HG03196 (cell line): Measurements from ENCODE around the gene OSBPL7.
A peak's percentile ranks its signal among the peaks of the same experiment; 100 is the strongest.

ENCODE experiments used
- ATAC-seq: cut with Tn5 transposase; IDR thresholded peaks from one replicate; pipeline ENCODE4 v1.9.1; 2021; ENCODE audit not compliant: unreplicated experiment

Gene OSBPL7

DNA sequence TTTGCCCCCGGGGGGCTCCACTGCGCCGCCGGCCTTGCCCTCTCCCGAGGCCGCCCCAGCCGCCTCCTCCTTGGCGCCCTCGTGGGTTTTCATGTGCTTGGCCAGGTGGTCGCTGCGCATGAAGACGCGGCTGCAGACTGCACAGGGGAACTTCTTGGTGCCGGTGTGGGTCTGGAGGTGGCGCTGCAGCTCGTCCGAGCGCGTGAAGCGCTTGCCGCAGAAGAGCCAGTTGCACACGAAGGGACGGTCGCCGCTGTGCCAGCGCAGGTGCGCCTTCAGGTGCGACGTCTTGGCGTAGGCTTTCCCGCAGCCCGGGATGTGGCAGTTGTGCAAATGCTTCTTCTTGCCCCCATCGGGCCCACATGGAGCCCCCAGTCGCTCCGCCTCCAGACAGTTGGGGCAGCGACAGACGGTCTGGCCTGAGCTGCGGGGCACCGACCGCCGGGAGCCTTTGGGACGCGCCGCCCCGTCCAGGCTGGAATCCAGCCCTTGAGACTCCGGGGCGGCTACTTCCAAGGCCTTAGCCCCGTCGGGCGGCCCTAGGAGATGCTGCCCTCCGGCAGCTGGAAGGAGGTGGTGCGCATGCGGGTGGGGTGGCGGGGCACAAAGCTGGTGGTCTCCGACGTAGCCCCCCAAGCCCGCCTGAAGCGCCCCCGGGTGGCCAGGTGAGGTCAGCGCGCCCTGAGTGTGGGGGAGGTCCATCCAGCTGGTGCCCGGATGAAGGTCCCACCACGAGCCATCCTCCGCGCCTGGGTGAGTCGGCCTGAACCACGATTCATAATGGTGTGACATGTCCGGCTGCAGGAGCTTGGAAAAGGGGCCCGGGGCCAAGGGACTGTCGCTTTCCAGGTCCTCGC, 26.0 kb upstream of the OSBPL7 start:
- no peak for ATAC-seq

DNA sequence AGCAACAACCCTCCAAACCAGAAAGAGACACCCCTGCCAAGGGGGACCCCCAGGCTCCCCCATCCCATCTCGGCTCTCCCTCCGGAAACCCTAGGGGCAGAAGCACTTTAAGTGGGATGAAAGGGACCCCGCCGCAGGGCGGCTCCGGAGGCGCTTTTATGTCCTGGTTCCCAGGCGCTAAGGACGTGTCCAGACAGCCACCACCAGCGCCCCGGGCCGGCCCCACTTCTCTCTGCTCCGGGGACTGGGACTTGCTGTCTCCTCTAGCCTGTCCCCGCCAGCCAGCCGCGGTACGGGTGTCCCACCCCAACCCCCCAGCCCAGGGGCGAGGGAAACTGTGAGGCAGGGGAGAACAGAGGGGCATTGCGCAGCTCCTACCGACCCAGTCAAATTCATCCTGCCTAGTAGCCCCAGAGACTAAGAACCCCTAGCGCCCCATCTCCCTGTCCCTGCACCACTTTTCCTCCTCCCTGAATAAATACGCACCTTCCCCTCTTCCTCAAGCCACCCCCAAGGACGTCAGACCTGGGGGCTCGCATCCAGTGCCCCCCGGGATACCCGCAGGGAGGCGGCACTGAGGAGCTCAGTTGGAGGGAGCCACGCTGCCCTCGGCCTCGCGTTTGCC, 25.2 kb upstream of the OSBPL7 start:
- ATAC-seq: no peak

DNA sequence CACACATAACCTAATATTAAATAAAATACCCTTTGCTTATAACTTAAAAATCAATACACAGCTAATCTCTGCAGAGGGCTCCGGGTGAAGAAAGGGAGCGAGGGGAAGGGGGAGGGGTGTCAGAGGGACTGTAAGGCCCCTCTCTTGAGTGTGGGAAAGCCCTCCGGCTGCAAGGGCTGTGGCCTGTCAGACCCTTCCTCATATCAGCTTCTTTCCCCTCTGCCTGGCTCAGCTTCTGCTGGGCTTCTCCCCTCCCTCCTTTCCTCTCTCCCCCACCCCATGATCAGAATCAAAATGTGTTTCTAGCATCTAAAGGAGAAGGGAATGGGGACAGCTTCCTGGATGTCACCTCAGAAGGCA, 24.1 kb upstream of the OSBPL7 start:
- no peak for ATAC-seq

DNA sequence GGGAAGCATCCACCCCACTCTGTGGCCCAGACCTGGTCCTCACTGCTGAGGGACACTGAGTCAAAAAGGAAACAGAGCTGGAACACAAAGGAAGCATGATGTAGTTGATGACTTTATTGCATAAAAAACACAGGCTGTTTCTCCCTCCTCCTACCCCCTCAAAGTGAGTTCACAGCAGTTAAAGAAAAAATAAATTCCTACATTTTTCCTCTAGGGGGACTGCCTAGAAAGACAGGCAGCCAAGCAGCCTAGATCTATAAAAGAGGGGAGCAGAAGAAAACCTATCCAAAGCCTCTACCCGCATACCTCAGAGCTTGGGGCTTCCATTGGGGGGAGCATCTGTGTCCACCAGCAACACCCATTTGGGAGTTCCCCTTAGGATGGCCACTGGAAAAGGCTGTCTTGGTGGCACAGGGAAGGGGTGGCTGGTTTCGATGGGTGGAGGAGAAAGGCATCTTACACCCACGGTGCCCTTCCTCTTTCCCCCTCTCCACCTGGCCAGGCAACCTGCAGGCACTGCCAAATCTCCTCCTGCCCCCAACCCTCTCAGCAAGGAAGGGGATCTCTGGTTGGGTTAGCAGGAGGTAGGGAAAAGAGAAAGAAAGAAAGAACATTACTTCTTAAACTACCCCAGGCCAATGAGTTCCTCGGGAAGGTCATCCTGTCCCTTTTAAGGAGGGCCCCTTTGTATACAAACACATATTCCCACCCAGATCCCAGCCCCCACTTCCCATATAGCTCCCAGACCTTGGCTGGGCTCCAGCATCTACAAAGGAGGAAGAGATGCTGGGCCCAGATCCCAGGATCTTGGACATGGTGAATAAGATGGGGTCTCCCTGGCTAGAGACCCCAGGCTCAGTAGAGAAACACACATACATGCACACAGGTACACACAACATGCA, 23.5 kb upstream of the OSBPL7 start:
- ATAC-seq: no peak

DNA sequence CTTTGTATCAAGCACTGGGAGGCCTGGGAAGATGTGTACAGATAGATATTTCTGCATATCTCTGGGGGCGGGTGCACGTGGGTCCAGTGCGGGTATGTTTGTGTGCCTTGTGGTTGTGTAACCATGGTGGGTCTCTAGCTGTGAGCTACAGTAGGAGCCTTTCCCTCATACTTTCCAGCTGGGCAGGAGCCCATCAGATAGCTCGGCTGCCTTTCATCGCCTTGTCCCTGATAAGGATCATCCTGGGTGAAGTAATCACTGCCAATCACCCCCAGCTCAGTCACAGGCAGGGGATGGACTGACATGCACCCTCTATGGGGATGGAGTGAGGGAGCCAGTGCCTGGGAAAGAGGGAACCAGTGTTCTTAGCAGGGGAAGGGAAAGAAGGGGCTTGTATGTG, 22.6 kb upstream of the OSBPL7 start:
- ATAC-seq: no peak

DNA sequence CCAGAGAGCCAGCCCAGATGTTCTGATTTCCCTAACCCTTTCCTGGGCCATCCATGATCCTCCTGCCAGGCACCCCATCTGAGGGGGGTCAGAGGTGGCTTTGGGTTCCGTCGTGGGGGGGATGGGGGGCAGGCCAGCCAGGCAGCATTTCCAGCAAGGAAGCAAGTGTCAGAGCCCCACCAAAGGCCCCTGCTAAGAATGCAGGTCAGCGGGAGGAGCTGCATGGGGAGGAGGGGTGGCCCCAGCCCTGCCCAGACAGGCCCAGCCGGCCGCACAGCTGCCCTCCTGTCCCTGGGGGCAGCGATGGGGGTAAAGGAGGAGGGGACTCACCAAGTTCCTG, 21.8 kb upstream of the OSBPL7 start:
- no peak for ATAC-seq

DNA sequence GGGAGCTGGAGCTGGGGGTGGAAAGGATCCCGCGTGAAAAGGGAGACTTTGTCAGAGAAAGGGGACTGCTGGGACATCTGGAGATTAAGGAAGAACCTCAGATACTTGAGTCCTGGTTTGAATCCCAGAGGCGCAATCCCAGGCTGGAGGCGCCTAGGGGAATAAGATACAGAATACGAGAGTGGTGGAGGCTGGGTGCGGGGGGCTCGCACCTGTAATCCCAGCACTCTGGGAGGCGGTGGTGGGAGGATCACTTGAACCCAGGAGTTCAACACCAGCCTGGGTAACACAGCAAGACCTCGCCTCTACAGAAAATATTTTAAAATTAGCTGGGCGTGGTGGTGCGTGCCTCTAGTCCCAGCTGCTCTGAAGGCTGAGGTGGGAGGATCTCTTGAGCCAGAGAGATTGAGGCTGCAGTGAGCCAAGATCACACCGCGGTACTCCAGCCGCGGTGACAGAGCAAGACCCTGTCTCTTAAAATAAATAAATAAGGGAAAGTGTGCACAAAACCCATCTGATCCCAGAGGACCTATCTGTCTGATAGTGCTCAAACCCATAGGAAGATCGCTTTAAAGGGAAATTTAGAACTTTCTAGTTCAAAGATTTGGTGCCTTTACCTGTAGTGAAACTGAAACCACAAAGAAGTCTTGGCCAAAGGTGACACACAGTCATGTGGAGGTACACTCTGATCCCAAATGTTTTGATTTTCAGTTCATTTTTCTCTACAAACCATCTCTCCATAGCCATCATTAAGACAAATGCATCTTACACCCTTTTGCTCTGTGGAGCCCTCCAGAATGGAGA, 20.1 kb upstream of the OSBPL7 start:
- ATAC-seq: no peak

DNA sequence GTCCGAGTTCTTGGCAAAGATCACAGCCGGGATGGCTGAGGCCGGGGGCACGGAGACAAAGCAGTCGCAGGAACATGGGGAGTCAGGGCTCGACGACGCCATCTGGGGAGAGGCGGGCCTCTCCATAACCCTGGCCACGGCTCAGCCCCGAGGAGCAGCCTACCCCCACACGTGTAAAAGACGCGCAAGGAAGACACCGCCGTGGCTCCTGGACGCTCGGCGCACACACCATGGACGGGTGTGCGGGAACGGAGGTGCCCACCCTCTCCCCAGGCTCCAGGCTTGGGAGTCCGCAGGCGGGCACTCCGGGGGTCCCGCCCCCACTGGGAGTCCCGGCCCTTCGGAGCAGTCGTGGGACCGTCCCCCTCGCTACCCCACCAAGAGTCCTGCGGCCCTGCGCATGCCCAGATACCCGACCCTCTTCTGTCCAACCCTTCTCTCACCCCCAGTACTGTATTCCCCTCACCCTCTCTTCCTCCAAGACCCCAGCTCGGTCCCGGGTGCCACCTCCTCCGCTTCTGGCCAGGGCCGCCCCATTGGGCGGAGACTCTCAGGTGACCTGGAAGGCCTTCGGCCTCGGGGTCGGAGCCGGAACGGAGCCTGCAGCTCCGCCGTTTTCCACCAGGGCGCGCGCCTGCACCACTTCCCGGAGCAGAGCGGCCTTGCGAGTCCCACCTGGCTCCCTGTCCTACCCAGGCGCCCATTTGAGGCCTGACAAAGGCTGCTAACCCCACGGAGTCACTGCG, 19.3 kb upstream of the OSBPL7 start, which contains the start of gene SCRN2:
TSS of gene SCRN2 (minus strand) at position 532 of the 746 bp plus-strand sequence. CDS start at position 102, 430 bp downstream.
- ATAC-seq: peak; percentile 75

DNA sequence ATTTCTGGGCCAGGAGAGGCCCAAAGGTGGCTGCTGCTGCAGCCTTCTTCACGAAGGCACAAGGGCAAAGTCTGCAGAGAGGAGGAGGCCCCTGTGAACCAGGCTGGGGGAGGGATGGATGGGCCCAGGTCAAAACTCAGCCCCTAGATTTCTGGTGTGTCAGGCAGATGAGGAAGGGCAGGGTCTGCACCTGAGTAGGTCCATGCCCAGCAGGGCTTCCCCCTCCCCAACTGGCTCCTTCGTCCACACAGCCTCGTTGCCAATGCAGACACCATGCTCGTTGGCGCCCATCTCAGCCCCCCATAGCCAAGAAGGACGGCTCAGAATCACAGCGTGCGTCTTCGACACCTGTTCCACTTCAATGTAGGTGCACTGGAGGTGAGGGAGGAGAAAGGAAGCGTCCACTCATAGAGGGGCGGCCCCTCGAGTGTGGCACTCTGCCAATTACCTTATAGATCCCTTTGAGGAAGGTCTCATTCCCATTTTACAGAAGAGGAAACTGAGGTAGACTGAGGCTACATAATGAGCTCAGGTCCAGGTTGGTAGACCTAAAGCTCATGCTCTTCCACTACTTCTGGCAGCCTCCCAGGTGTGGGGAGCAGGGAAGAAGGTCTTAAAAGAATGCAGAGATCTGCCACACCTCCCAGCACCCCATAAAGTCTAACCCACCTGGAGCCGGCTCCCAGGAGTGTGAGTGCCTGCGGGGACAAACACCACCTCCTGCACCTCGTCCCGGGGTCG, 18.6 kb upstream of the OSBPL7 start:
- no peak for ATAC-seq

DNA sequence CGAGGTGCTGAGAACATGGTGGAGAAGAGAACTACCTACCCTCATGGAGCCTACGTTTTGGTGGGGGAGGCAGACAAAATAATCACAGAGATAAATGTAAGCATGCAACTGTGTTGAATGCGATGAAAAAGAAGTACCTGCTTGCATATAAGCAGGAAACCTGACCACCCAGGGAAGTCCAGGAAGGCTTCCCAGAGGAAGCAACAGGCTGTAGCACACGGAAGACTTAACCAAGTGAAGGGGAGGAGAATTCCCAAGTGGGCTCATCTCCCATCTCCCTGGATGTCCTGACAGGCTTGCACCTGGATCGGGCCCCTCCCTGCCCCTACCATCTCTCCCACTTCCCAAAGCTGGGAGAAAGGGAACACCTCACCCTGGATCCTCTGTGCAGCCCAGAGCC, 17.5 kb upstream of the OSBPL7 start:
- no peak for ATAC-seq

DNA sequence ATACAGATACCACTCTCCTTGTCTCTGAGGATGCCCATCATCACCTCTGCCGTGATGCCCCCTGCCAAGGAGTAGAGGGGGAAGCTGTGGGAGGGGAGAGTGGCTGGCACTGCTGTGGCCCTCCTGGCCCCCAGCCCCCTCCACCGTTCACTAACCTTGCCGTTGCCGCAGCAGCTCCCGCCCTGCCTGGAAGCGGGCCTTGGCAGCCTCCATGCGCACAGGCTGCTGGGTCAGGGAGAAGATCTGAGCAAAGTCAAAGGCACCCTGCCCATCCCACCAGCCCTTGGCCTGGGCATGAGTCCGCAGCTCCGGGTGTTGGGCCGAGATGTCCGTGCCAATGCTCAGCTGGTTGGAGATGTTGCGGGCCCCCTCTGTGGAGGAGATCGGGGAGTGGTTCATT, 17.0 kb upstream of the OSBPL7 start:
- ATAC-seq: no peak

DNA sequence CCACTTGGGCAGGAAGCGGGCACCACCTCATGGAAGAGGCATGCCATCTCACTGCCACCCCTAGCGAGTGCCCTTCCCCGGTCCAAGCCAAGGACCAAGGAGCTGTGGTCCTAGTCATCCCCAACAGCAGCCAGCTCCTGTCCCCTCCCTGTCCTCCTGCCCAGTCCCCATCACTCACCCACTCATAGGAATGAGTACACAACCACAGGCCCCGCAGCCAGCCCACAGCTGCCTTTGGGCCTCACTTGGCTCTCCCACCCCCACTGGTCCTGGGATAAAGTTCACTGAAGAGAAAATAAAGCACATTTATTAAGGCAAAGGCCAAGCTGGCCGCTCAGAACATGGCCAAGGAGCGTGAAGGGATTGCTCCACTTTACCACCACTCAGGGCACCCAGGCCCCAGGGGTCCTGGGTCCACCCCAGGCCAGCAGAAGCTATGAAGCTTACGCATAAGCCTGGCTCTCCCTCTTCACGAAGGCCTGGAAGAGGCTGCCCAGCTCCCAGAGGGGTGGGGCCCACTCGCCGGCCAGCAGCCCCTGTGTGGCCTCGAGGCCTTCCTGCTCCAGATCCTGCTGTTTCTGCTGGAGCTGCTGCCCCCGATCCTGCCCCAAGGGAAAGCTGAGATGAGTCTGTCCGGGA, 15.9 kb upstream of the OSBPL7 start:
- ATAC-seq: no peak

DNA sequence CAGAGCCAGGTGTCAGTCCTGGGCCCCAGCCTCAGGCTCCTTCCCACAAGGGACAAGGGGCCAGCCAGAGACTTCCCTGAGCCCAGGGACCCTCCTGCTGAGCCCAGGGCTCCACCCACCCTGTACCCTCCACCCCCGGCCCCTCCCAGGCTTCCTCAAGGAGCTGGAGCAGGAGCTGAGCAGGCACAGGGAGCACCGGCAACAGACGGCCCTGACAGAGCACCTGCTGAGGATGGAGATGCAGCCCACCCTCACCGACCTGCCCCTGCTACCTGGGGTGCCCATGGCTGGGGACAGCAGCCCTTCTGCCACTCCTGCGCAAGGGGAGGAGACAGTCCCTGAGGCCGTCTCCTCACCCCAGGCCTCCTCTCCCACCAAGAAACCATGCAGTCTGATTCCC, 15.0 kb upstream of the OSBPL7 start:
- ATAC-seq: no peak

DNA sequence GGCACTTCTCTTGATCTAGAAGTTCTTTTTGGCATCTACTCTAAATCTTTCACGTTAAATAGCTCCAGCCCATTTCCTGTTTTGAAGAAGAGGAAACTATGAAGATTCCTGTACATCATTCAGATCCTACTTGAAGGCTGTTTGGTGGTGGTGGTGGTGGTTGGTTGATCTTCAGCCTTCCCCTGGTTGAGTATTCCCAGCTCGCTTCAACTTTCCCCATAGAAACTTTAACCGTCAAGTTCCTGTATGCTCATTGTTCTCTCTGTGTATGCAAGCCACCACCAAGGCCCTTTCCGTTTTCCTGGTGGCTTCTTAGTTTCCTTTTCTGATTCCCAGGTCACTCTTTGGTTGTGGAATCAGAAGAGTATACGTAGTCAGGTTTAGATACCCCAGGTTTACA, 13.2 kb upstream of the OSBPL7 start:
- no peak for ATAC-seq

DNA sequence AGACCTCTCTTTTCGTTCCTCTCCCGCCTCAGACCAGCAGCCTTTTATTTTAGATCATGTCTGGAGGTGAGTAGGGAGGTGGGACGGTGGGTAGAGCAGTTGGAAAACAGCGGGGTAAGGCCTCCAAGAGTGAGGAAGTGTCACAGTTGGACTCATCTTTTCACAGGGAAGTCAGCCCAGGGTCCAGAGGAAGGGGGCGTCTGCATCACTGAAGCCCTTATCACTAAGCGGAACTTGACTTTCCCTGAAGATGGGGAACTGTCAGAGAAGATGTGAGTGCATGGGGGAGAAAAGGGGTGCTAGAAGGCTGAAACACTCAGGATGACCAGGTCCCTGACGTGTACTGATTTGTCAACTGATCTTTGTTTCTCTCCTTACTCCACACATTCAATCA, 10.3 kb upstream of the OSBPL7 start:
- peak; percentile 16 for ATAC-seq

DNA sequence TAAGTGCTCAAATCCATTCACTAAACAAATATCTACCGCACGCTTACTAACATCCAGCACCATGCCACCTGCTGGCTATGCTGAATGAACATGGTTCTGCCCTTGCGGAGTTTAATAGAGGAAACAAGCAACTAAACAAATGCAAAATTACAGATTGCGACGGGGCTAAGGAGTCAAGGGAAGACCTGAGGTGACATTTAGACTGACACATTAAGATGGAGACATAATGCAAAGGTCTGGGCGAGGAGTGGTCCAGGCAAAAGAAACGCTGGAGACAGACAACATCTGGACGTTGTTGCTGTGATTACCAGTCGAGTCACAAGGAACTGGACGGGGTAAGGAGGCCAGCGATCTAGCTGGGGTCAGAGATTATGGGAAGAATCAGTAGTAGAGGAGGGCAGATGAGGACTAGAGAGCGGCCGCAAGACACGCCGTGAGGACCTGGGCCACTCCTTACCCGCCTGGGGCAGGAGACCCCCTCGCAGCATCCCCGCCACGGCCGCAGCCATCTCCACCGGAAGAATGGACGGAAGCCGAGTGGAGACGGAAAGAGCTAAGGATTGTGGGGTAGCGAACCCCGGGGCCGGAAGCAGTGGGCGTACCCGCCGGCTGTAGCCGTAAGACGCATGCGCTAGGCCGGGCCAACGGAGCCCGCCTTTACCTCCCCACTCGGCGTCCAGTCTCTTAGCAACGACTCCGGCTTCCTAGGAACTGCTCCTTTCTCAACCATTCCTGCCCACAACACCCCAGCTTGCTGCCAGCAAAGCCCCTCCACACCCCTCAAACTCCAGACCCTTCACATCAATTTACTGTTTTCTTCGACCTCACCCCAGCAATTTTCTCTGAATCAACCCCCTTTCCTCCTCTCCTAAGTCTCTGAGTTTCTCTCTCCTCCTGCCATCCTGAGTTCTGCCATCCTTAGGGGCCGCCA, 9.7 kb upstream of the OSBPL7 start, which contains the start of the genes LRRC46 and MRPL10:
TSS of gene LRRC46 (plus strand) at position 668 of the 931 bp plus-strand sequence. CDS start 320 bp downstream, outside the sequence.
TSS of gene MRPL10 (minus strand) at position 539 of the 931 bp plus-strand sequence. CDS start at position 509, 30 bp downstream.
- peak; percentile 66 for ATAC-seq

DNA sequence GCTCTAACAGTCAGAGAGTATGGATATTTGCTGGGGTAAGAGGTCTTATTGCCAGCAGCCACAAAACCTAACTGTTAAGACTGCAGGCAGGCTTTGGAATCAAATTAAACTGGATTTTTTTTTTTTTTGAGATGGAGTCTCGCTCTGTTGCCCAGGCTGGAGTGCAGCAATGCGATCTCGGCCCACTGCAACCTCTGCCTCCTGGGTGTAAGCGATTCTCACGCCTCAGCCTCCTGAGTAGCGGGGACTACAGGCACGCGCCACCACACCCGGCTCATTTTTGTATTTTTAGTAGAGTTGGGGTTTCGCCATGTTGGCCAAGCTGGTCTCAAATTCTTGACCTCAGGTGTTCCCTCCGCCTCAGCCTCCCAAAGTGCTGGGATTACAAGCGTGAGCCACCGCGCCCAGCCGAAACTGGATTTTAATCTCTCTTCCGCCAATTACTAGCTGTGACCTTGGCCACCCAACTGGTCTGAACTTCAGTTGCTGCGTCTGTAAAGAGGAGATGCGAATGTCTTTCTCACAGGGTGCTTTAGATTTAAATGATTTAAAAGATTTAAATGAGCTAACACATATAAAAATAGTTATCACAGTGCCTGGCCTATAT, 8.9 kb upstream of the OSBPL7 start:
- no peak for ATAC-seq
